Measurements from ENCODE around the gene RAB6B. TPM values are rescaled to one million over a fixed set of nuclear protein-coding genes. Genes with fewer than 3 reads are reported as not detected.
A peak's percentile ranks its signal among the peaks of the same experiment; 100 is the strongest.

RAB6B gene
- total RNA-seq, 2 experiments from 2014 or later, result 3.3 to 4.5 TPM

DNA sequence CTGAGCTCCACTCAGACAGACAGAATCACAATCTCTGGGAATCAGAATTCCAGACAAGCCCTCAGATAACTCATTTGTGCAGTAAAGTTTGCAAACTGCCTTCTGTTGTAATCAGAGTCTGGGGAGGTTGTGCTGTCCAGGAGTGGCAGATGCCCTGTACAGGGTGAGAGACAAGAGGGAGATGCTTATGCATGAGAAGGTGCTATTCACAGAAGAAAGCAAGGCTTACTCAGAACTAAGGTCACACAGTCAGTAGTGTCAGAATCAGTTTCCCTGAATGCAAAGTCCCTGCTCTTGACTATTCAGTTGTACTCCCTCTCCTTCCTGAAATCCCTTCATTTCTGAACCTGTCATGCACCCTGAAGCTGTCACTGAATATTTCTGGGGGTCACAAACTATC, 46.3 kb downstream of the RAB6B start:
- H3K4me3 Mint-ChIP-seq, result no peak overlapping the region
- ChIA-PET CTCF (no interaction called here), POLR2A (no interaction called here)
- H3K9me3 Mint-ChIP-seq, result no peaks in the 10 kb centered on the region
- H3K4me1 Mint-ChIP-seq, result peaks cover 12% of the 10 kb centered on the region
- no peak for DNase-seq
- H3K36me3 Mint-ChIP-seq (ENCODE audit: low read depth), result no peaks in the 10 kb centered on the region
- no peak overlapping the region for H3K27ac Mint-ChIP-seq
- H3K27me3 Mint-ChIP-seq, result peaks cover 7% of the 10 kb centered on the region

DNA sequence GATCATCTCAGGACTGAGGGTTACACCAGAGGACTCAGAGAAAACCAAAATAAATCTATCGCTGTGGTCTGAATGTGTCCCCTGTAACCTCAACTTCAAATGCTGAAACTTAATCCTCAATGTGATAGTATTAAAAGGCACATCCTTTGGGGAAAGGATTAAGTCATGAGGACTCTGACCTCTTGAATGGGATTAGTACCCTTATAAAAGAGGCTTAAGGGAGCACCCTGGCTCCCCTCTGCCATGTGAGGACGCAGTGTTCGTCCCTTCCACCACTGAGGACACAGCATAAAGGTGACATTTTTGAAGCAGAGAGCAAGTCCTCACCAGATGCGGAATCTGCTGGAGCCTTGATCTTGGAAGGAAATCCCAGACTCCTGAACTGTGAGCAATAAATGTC, 50.6 kb downstream of the RAB6B start:
- no peak for DNase-seq
- ChIA-PET POLR2A (no interaction called here), CTCF (no interaction called here)
- H3K4me1 Mint-ChIP-seq, result peaks cover 2% of the 10 kb centered on the region
- H3K36me3 Mint-ChIP-seq (ENCODE audit: low read depth), result no peaks in the 10 kb centered on the region
- H3K27ac Mint-ChIP-seq, result no peak overlapping the region
- peaks cover 7% of the 10 kb centered on the region for H3K27me3 Mint-ChIP-seq
- no peaks in the 10 kb centered on the region for H3K9me3 Mint-ChIP-seq
- H3K4me3 Mint-ChIP-seq, result no peak overlapping the region

DNA sequence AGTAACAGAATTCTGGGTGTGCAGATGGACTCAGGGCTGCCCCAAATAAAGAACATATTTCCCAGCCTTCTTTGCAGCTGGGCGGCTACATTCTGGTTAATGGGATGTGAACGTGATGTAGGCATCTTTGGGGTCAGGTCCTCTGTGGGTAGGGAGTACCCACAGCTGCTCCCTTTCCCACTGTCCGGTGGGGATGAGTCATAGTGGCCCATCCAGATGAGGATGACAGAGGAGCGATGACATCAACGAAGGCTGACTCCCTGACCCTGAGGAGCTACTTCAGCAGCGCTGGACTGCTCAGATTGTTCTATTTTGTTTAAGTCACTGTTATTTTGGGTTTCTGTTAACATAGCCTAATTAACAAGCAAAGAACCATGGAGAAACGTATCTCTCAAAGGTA, 52.0 kb downstream of the RAB6B start:
- Mint-ChIP-seq H3K4me1 (no peaks in the 10 kb centered on the region), H3K27me3 (peaks cover 7% of the 10 kb centered on the region), H3K4me3 (no peak overlapping the region), H3K36me3 (ENCODE audit: low read depth) (no peaks in the 10 kb centered on the region), H3K27ac (no peak overlapping the region), H3K9me3 (no peaks in the 10 kb centered on the region)
- ChIA-PET POLR2A (interaction anchor here (1.1 kb wide), 1 partner anchor 58 kb away, joined by 3 read pairs; no protein-coding TSS in a partner anchor), CTCF (no interaction called here)
- no peak for DNase-seq

DNA sequence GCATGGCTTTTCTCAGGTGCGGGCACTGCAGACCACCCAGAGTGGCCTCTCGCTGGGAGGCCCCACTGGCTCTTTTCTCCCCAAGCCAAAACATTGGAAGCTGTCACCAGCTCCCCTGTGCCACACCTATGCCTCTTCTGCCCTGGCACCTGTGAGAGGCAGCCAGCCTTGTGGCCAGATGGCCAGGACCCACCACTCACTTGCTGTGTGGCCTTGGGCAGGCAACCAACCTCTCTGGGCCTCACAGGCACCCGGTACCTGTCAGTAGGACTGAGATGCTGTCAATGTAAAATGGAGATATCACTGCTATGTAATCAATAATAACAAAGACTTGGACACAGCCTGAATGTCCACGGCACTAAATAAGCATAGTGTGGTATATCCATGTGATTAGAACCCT, 53.5 kb downstream of the RAB6B start:
- ChIA-PET POLR2A (no interaction called here), CTCF (no interaction called here)
- Mint-ChIP-seq H3K4me3 (no peak overlapping the region), H3K4me1 (no peaks in the 10 kb centered on the region), H3K27ac (no peak overlapping the region), H3K36me3 (ENCODE audit: low read depth) (no peaks in the 10 kb centered on the region), H3K9me3 (no peaks in the 10 kb centered on the region), H3K27me3 (peaks cover under 1% of the 10 kb centered on the region)
- DNase-seq, result no peak

DNA sequence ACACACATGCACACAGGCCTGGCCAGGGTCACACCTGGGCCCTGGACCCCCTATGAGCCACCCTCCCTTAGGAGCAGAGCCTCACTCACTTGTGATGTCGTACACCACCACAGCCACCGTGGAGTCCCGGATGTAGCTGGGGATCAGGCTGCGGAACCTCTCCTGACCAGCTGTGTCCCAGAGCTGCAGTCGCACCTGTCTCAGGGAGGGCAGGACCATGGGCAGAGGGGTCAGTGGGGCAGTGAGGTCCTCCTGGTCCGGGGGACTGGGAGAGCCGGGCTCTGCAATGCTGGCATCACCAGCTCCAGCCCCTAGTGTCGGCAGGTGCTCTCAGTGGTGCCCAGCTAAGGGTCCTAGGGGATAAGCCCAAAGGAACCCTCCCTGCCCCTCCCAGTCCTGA, 54.5 kb downstream of the RAB6B start:
- Mint-ChIP-seq H3K27me3 (no peaks in the 10 kb centered on the region), H3K36me3 (ENCODE audit: low read depth) (no peaks in the 10 kb centered on the region), H3K9me3 (no peaks in the 10 kb centered on the region), H3K27ac (no peak overlapping the region), H3K4me3 (no peak overlapping the region), H3K4me1 (no peaks in the 10 kb centered on the region)
- DNase-seq, result no peak
- ChIA-PET CTCF (no interaction called here), POLR2A (no interaction called here)

DNA sequence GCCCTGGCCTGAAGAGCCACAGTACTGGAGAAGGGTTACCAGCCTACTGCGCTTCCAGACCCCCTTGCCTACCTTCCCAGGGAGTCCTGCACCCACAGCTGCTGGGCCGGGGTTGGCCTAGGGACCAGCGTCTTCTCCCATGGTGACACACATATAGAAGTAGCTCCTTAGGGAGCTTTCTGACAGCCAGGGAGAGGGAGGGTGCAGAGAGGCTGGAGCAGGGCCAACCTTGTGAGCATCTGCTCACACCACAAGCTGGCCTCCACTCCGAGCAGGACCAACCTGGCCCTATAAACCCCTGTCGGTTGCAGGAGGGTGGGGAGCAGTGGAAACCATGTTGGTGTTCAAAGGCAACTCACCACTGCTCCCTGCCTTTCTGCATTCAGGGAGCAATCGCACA, 54.9 kb downstream of the RAB6B start:
- Mint-ChIP-seq H3K4me3 (no peak overlapping the region), H3K27ac (no peak overlapping the region), H3K9me3 (no peaks in the 10 kb centered on the region), H3K4me1 (no peaks in the 10 kb centered on the region), H3K36me3 (ENCODE audit: low read depth) (no peaks in the 10 kb centered on the region), H3K27me3 (no peaks in the 10 kb centered on the region)
- ChIA-PET POLR2A (no interaction called here), CTCF (no interaction called here)
- no peak for DNase-seq

DNA sequence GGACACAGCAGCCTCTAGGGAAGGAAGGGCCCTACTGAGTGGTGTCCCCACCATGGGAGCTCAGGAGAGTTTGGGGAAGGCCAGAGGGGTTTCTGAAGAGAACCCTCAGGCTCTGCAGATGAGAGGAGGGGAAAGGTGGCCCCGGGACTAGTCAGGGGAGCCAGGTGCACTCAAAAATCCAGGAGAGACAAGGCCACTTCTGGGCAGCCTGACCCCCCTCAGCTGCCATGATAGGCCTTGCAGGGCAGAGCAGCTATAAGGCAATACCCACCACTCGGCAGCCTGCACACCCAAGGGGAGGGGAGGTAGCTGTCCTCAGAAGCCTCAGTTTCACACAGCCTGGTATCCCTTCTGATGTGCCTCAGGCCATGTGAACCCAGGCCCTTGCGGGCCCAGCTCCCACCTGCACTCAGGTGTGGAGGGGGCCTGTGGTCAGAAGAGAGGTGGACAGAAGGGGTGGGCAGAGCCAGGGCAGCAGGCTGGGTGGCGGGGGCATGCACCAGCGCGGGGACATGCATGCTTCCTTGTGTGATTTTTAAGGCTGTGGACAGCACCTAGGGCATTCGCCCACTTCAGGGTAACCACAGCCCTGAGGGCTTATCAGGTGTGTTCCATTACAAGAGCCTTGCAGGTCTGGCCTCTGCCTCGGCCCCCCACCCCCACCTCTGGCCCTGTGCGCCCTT, 55.5 kb downstream of the RAB6B start:
- DNase-seq, result no peak
- Mint-ChIP-seq H3K9me3 (no peaks in the 10 kb centered on the region), H3K4me3 (no peak overlapping the region), H3K27ac (no peak overlapping the region), H3K4me1 (no peaks in the 10 kb centered on the region), H3K36me3 (ENCODE audit: low read depth) (no peaks in the 10 kb centered on the region), H3K27me3 (no peaks in the 10 kb centered on the region)
- CTCF ChIA-PET, result no interaction called here
- POLR2A ChIA-PET, result no interaction called here

DNA sequence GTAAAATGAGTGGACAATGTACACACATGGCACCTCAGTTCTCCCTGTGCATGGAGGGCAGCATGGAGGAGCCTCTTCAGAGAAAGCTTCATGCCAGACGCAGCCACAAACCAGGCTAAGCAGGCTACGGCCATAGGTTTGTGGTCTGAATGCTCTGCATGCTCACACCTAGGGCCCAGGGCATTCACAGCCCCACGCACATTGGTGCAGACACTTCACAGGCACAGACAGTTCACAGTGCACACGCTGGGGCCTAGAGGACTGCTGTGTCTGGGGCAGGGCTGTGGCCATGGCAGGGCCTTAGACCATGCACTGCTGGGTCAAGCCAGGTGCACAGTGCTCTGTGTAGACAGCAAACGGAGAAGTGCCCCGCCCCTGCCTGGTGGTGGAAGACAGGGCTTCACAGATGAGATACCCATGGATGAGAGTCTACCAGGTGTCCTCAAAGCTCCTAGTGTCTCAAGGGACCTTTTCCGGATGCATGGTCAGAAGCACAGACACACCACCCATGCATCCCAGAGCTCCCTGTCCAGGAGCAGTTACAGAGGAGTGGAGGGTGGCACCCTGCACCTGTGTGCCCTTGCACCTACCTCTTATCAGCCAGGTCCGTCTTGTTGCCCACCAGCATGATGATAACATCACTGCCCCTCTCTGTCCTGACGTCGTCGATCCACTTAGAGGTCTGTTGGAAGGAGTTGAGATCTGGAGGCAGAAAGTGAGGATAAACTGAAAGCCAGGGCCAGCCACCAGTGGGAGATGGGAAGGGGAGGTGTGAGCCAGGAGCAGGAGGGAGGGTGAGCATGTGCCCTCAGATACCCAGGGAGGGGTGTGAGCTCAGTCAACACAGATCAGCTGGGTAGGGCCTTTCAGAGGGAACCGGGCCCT, 56.5 kb downstream of the RAB6B start:
- Mint-ChIP-seq H3K36me3 (ENCODE audit: low read depth) (no peaks in the 10 kb centered on the region), H3K27me3 (no peaks in the 10 kb centered on the region), H3K4me1 (no peaks in the 10 kb centered on the region), H3K27ac (no peak overlapping the region), H3K4me3 (no peak overlapping the region), H3K9me3 (no peaks in the 10 kb centered on the region)
- CTCF ChIA-PET, result no interaction called here
- POLR2A ChIA-PET, result no interaction called here
- no peak for DNase-seq

DNA sequence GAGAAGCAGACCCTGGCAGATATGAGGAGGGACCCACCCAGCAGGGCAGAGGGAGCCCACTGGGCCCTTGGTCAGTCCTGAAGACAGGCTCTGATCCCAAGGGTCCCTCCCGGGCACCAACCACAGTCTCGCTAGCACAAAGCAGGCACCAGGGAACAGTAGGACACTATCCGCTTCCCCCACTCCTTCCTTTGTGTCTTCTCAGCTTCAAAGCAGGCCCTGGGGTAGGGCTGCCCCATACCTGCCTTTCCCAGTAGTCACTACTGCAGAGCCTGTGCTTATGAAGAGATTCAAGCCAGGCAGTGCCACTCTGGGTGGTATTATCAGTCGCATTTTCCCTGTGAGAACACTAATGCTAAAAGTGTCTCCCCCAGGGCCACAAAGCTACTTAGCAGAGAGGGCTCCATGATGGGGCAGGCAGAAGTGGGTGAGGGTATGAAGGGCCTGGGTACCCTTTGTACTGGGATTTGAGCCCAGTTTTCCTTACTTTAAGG, 57.3 kb downstream of the RAB6B start:
- no peaks in the 10 kb centered on the region for H3K4me1 Mint-ChIP-seq
- H3K9me3 Mint-ChIP-seq, result no peaks in the 10 kb centered on the region
- H3K4me3 Mint-ChIP-seq, result no peak overlapping the region
- POLR2A ChIA-PET, result no interaction called here
- DNase-seq, result no peak
- H3K27ac Mint-ChIP-seq, result no peak overlapping the region
- no peaks in the 10 kb centered on the region for H3K27me3 Mint-ChIP-seq
- CTCF ChIA-PET, result no interaction called here
- no peaks in the 10 kb centered on the region for H3K36me3 Mint-ChIP-seq (ENCODE audit: low read depth)

DNA sequence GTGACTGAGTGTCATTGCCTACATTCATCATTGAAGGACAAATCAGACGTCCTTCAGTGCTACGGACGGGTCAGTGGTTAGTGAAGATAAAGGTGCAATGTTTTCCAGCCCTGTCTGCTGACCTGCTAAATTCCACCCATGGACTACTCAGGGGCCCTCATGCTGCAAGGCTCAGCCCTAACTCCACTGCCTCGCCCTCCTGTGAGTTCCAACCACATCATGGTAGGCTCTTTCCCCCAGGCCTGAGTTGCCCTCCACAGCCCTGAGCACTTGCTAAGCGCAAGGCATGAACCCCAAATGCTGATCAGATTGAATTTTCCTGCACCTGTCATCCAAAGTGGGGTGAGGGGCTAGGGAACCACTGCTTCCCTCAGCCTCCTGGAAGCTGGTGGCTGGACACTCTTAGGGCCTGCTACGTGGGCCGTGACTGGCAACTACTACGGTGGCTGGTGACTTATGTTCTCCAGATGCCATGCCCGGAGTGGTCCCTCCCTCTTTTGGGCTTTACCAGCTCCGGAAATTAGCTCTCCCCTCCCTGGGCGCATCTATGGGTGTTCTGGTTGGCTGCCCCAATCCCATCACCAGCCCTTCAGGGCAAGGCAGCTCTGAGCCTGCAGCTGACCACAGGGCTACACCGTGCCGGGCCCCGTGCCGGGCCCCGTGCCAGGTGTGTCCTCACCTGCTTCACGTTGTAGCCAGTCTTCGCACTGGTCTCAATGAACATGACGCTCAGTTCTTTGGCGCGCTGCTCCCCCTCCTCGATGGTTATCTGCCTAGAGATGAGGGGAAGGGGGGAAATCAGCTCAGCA, 58.0 kb downstream of the RAB6B start:
- H3K27me3 Mint-ChIP-seq, result no peaks in the 10 kb centered on the region
- no peaks in the 10 kb centered on the region for H3K36me3 Mint-ChIP-seq (ENCODE audit: low read depth)
- H3K9me3 Mint-ChIP-seq, result no peaks in the 10 kb centered on the region
- H3K4me3 Mint-ChIP-seq, result no peak overlapping the region
- H3K4me1 Mint-ChIP-seq, result no peaks in the 10 kb centered on the region
- no peak overlapping the region for H3K27ac Mint-ChIP-seq
- CTCF ChIA-PET, result no interaction called here
- DNase-seq, result no peak
- POLR2A ChIA-PET, result no interaction called here

DNA sequence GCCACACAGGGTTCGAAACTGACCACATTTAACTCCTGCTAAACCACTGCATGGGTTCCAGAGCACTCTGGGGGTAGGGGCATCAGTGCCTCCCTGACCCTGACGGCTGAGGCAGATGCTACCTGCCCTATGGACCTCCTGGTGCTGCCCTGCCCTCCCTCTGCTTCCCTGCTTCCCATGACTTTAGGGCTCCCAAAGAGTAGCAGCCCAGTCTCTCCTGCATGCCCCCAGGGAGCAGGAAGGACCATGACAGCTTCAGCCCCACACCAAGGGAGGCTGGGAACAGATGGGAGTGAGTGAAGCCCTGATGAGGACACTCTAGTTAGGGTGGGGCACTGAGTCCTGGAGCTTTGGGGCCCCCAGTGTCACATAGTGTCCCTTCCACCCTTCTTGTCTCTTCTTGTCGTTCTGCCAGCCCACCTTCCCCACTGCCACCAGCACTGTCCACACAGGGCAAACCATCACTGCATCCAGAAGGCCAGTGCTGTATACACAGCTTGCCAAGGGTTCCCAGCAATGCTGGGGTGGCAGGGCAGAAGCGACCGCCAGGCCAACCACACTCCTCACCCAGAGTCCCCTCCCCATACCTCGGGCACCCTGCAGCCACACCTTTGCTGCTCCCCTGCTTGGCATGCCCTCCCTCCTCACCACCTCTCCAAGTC, 59.1 kb downstream of the RAB6B start:
- ChIA-PET POLR2A (no interaction called here), CTCF (no interaction called here)
- Mint-ChIP-seq H3K4me3 (no peak overlapping the region), H3K4me1 (no peaks in the 10 kb centered on the region), H3K27ac (no peak overlapping the region), H3K9me3 (no peaks in the 10 kb centered on the region), H3K36me3 (ENCODE audit: low read depth) (no peaks in the 10 kb centered on the region), H3K27me3 (no peaks in the 10 kb centered on the region)
- DNase-seq, result peak; percentile 14

DNA sequence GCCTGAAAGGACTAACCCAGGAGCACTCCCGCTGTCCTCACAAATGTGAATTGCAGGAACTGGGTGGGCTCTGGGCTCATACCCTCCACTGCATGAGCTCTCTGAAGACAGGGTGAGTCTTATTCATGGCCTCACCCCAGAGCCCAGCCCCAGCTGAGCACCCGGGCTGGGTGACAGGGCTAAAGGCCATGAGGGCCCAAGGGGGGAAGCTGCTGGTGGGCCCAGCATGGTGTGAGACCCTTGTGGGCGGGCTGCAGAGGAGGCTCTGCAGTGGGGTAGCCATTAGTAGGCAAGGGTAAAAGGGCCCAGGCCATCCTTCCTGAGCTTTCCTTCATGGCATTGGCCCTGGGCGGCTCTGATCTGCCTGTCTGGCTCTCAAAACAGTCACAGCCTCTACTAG, 59.7 kb downstream of the RAB6B start:
- POLR2A ChIA-PET, result no interaction called here
- H3K36me3 Mint-ChIP-seq (ENCODE audit: low read depth), result no peaks in the 10 kb centered on the region

DNA sequence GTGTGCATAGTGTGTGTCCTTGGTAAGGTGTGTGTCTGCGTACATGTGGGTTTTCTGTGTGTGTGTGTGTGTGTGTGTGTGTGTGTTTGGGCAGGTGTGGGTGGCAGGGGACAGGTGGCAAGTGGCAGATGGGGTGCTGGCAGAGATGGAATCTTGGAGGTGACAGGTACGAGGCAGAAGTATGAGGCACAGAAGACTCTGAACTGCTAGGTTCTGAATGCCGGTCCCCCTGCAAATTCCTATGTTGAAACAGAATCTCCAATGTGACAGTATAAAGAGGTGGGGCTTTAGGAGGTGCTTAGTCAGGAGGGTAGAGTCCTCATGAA, 60.3 kb downstream of the RAB6B start:
- POLR2A ChIA-PET, result no interaction called here
- Mint-ChIP-seq H3K27me3 (no peaks in the 10 kb centered on the region), H3K9me3 (no peaks in the 10 kb centered on the region), H3K4me3 (no peak overlapping the region), H3K4me1 (no peaks in the 10 kb centered on the region), H3K27ac (no peak overlapping the region), H3K36me3 (ENCODE audit: low read depth) (no peaks in the 10 kb centered on the region)
- CTCF ChIA-PET, result no interaction called here
- DNase-seq, result no peak

More for the DNA sequence above, 59.7 kb downstream of the RAB6B start:
- no peak overlapping the region for H3K27ac Mint-ChIP-seq
- H3K4me1 Mint-ChIP-seq, result no peaks in the 10 kb centered on the region
- no peaks in the 10 kb centered on the region for H3K9me3 Mint-ChIP-seq
- CTCF ChIA-PET, result no interaction called here
- no peak overlapping the region for H3K4me3 Mint-ChIP-seq
- H3K27me3 Mint-ChIP-seq, result no peaks in the 10 kb centered on the region
- peak; percentile 8 for DNase-seq

All from activated CD4-positive, alpha-beta memory T cell treated with anti-CD3 and anti-CD28 coated beads, Interleukin-2, amount 10 ng/mL, durations not matched to agents 7 days and 5 days (primary cell).